Measurements from ENCODE around the gene PCSK5. TPM values are rescaled to one million over a fixed set of nuclear protein-coding genes. Genes with fewer than 3 reads are reported as not detected.

Gene PCSK5
- 3.3 and 17.8 TPM in 2 replicates for total RNA-seq

DNA sequence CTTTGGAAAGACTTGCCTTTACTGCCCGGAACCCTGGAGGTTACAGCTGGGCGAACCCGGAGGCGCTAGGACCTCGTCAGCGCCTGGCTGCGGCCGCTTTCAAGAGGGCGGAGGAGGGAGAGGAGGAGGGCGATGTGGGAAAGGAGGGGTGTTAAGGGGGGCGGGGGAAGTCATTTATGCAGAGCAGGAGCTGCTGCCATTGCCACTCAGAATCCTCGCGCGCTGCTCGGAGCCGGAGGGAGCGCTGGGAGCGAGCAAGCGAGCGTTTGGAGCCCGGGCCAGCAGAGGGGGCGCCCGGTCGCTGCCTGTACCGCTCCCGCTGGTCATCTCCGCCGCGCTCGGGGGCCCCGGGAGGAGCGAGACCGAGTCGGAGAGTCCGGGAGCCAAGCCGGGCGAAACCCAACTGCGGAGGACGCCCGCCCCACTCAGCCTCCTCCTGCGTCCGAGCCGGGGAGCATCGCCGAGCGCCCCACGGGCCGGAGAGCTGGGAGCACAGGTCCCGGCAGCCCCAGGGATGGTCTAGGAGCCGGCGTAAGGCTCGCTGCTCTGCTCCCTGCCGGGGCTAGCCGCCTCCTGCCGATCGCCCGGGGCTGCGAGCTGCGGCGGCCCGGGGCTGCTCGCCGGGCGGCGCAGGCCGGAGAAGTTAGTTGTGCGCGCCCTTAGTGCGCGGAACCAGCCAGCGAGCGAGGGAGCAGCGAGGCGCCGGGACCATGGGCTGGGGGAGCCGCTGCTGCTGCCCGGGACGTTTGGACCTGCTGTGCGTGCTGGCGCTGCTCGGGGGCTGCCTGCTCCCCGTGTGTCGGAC is at the start of gene PCSK5:
TSS of gene PCSK5 (plus strand) at position 202 of the 805 bp plus-strand sequence. CDS start at position 711, 509 bp downstream.

GRCh38 chr9:76394195-76394959 is 503.9 kb downstream of the PCSK5 start, which contains the start of gene RFK:
Gene RFK, minus strand, starts transcription at chr9:76394426. Its CDS starts 255 bp downstream, at chr9:76394171.

Measured in regular cardiac myocyte (primary cell).